Ectodermal cell (in vitro differentiated cells): ENCODE results near the gene VASH2.

Experiments
- H3K27ac ChIP-seq: 2 replicates; pipeline ENCODE4 v1.7.0; 2013; ENCODE audit warnings: mild to moderate bottlenecking, low read depth, low read length; ENCODE audit not compliant: insufficient read depth, poor library complexity, severe bottlenecking
- H3K27me3 ChIP-seq: 2 replicates; pipeline ENCODE4 v1.7.0; 2013; ENCODE audit warnings: mild to moderate bottlenecking, low read length; ENCODE audit not compliant: insufficient read depth, control insufficient read depth, poor library complexity, severe bottlenecking
- H3K36me3 ChIP-seq: one replicate; pipeline ENCODE4 v1.7.0; 2013; ENCODE audit warnings: low read length; ENCODE audit not compliant: control insufficient read depth, insufficient read depth
- H3K4me1 ChIP-seq: one replicate; pipeline ENCODE4 v1.7.0; 2013; ENCODE audit warnings: low read length; ENCODE audit not compliant: control insufficient read depth, insufficient read depth
- H3K4me3 ChIP-seq: 2 replicates; pipeline ENCODE4 v1.7.0; 2013; ENCODE audit warnings: low read depth, low read length, control low read depth; ENCODE audit not compliant: insufficient read depth
- H3K9me3 ChIP-seq: 2 replicates; pipeline ENCODE4 v1.7.0; 2013; ENCODE audit warnings: mild to moderate bottlenecking, low read length, moderate library complexity; ENCODE audit not compliant: control insufficient read depth
- WGBS, 2 experiments: methylation state at CpG; one replicate each; pipeline ENCODE4 v1.1.7; 2013; ENCODE audit warnings: missing lambda C conversion rate in 2 of 2; 5-methylcytosine and 5-hydroxymethylcytosine counted together

The VASH2 gene

GRCh38 chr1:212979340-212980122, 29.2 kb downstream of the VASH2 start:
- peaks cover 12% of the 10 kb centered on the region for H3K4me1 ChIP-seq
- H3K36me3 ChIP-seq = peaks cover 10% of the 10 kb centered on the region
- no peak overlapping the region for H3K4me3 ChIP-seq
- 90 to 93% methylated on average over 14 of the region's 14 CpGs for WGBS, 2 experiments
- H3K27ac ChIP-seq = peak overlapping the region; percentile 11
- no peaks in the 10 kb centered on the region for H3K9me3 ChIP-seq
- H3K27me3 ChIP-seq = no peaks in the 10 kb centered on the region

DNA sequence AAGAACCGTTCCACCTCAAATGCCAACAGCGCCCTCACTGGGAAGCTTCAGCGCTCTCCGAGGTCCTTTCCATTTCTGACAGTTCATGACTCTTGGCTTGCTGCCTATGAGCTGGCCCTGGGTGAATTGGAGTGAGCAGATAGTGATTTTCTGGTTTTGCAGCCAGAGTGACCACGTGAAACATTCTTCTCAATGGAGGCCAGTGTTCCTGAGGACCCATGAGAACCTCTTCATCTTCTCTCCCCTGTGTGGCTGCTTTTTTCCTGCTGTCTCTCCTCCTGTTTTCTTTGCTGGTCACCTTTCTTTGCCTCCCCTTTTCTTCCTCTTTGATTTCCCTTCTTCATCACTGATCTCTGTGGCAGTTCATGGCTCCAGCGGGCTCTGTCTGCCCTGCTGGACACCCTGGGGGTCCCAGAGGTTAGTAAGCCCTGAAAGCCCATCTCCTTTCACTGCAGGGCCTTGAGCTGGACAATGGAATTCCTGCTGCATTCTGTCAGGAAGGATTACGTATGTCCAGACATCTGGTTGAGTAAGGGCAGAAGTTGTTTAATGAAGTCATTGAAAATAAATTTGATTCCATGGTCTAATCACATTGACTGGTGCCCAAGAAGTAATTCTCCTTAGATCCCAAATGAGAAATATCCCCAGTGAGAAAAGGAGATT, 29.9 kb downstream of the VASH2 start:
- H3K27ac ChIP-seq = peak overlapping the region; percentile 78
- 80 to 82% methylated on average over 7 of the region's 7 CpGs for WGBS, 2 experiments
- H3K9me3 ChIP-seq = no peaks in the 10 kb centered on the region
- H3K4me3 ChIP-seq = no peak overlapping the region
- no peaks in the 10 kb centered on the region for H3K27me3 ChIP-seq
- peaks cover 12% of the 10 kb centered on the region for H3K4me1 ChIP-seq
- peaks cover 8% of the 10 kb centered on the region for H3K36me3 ChIP-seq

- Histone ChIP-seq H3K36me3 (peaks cover 8% of the 10 kb centered on the region), H3K9me3 (no peaks in the 10 kb centered on the region), H3K4me3 (no peak overlapping the region), H3K27ac (peak overlapping the region; percentile 78), H3K4me1 (peaks cover 12% of the 10 kb centered on the region), H3K27me3 (no peaks in the 10 kb centered on the region)
- 90 to 91% methylated on average over 11 of the region's 11 CpGs for WGBS, 2 experiments
These were observed 30.7 kb downstream of the VASH2 start for GRCh38 chr1:212981025-212981495.

DNA sequence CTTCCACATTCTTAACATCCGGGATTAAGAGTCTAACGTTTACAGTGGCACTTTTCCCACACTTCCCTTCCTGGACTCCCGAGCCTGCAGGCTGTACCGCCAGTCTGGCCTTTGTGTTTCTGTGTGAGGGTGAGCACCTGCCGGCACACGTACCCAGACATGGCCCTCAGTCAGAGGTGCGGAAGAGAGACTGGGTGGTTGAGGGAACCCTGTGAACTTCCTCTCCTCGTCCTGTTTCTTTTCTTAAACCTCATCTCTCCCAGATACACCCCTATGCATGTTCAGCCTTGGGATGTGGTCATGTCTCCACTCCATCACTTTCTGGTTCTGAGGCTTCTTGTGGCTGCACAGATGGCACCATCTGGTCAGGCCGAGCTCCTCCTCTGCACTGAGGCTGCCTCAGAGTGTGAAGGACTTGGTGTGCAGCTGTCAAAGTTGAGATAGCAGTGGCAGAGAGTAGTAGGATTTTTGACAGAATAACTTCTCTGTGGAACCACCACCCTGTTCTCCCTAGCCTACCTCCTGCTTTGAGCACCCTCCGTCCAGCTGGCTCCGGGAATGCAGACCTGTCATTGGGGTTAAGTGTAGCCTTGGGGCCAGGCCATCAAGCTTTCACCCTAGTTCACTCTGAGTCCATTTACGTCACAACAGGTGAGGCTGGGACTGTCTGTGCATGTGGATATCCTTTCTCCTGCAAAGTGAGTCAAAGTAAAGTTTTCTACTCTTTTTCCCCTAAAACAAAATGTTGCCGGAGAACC, 31.4 kb downstream of the VASH2 start:
- WGBS, 2 experiments = 91 to 92% methylated on average over 12 to 13 of the region's 13 CpGs
- Histone ChIP-seq H3K4me1 (peaks cover 12% of the 10 kb centered on the region), H3K27ac (no peak overlapping the region), H3K4me3 (no peak overlapping the region), H3K27me3 (no peaks in the 10 kb centered on the region), H3K9me3 (no peaks in the 10 kb centered on the region), H3K36me3 (peaks cover under 1% of the 10 kb centered on the region)

DNA sequence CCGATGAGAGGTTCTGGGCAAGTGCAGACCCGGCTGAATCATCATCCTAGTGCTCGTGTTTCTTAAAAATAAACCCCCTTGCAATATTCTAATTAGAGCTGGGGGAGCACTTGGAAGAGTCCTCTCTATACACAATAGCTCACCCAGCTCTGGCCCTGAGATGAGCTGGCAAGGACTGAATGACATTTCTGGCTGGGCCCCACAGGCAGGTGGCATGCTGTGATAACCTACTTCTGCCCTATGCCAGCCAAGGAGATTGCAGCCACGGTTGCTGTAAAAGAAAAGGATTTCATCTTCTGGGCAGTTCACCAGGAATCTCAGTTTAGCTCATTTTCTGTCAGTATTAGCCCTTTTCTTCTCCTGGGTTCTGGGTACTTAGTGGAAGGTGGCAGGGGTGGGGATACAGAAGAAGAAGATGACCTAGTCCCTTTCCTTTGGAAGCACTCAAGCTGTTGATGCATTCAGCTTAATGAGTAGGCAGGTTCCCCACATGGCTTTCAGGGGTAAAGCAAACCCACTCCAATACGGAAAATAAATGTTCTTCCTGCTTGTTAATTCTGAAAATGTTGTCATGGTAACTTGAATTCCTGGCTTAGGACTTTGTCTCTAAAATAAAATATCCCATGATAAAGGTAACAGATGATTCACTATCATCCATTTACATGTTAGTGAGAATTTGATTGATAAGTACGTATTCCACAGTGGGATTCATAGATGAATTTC, 32.2 kb downstream of the VASH2 start:
- Histone ChIP-seq H3K4me3 (no peak overlapping the region), H3K4me1 (peaks cover 12% of the 10 kb centered on the region), H3K27ac (no peak overlapping the region), H3K27me3 (no peaks in the 10 kb centered on the region), H3K36me3 (no peaks in the 10 kb centered on the region), H3K9me3 (no peaks in the 10 kb centered on the region)
- WGBS, 2 experiments = 92 to 95% methylated on average over 6 of the region's 6 CpGs

GRCh38 chr1:212983482-212983881, 33.1 kb downstream of the VASH2 start:
- Histone ChIP-seq H3K36me3 (no peaks in the 10 kb centered on the region), H3K9me3 (no peaks in the 10 kb centered on the region), H3K4me3 (no peak overlapping the region), H3K27ac (no peak overlapping the region), H3K27me3 (no peaks in the 10 kb centered on the region), H3K4me1 (peaks cover 12% of the 10 kb centered on the region)
- WGBS, 2 experiments = 93 to 98% methylated on average over 3 of the region's 3 CpGs

DNA sequence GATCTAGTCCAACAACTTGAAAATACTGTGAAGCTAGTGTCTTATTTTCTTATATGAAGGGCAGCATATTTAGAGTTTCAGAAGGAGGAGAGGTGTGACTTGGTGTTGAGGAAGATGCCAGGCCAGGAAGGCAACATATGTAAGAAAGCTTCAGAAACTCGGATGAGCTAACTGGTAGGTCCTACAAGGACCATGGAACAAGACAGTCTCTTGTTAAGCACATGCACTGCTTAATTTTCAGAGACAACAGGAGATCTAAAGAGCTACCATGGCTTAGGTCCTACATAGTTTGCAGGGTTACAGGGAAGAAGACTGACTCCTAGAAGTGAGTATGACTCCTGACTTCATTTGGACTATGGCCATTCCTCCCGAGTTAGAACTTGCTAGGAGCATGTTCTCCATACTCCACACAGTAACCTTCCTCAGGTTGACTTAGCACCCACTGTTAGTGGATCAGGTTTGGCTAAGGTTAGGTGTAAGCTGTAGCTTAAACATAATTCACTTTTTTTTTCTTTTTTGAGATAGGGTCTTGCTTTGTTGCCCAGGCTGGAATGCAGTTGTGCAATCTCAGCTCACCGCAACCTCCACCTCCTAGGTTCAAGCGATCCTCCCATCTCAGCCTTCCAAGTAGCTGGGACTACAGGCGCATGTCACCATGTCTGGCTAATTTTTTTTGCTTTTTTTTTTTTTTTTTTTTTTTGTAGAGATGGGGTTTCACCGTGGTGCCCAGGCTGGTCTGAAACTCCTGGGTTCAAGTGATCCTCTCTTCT, 34.4 kb downstream of the VASH2 start:
- no peak overlapping the region for H3K27ac ChIP-seq
- H3K4me1 ChIP-seq = peaks cover 12% of the 10 kb centered on the region
- H3K36me3 ChIP-seq = no peaks in the 10 kb centered on the region
- WGBS, 2 experiments = 92 to 98% methylated on average over 6 of the region's 6 CpGs
- H3K9me3 ChIP-seq = no peaks in the 10 kb centered on the region
- no peaks in the 10 kb centered on the region for H3K27me3 ChIP-seq
- no peak overlapping the region for H3K4me3 ChIP-seq

DNA sequence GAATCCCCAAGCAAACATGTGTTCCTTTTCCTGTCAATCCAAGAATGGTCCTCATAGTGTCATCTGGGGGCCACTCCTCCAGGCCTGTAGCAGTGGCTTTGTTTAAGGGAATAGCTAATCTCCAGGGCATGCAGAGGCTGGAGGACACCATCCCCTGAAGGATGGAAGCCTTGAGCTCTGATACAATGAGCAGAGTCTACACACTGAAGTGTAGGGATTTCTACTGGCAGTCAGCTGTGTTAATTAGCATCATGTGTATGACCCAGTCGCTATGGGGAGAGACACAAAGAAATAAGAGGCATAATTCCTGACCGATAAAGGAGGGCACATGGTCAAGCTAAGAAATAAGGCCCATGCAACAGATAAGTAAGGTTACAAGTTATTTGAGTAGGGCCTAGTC, 36.2 kb downstream of the VASH2 start:
- Histone ChIP-seq H3K27ac (no peak overlapping the region), H3K4me3 (no peak overlapping the region), H3K36me3 (no peaks in the 10 kb centered on the region), H3K4me1 (no peaks in the 10 kb centered on the region), H3K9me3 (no peaks in the 10 kb centered on the region), H3K27me3 (no peaks in the 10 kb centered on the region)
- WGBS, 2 experiments = 91 to 94% methylated on average over 2 of the region's 2 CpGs

- Histone ChIP-seq H3K27me3 (no peaks in the 10 kb centered on the region), H3K36me3 (no peaks in the 10 kb centered on the region), H3K4me3 (no peak overlapping the region), H3K27ac (no peak overlapping the region), H3K9me3 (no peaks in the 10 kb centered on the region), H3K4me1 (no peaks in the 10 kb centered on the region)
- 93 to 96% methylated on average over 6 of the region's 6 CpGs for WGBS, 2 experiments
These were observed 37.5 kb downstream of the VASH2 start for GRCh38 chr1:212987702-212988322.
